ENCODE results near the gene ZNF804B.
A peak's percentile ranks its signal among the peaks of the same experiment; 100 is the strongest.

The ZNF804B gene

GRCh38 chr7:89238156-89238555 is 478.7 kb downstream of the ZNF804B start:
- no peak for TF ChIP-seq CTCF (IDR thresholded peaks at IDR 0.05; ENCODE audit: low read depth, low read length)
- peak in 1 of 2 donors; percentile 0 for DNase-seq (ENCODE audit: low read depth in 2 of 2)
- no peak overlapping the region for H3K4me3 ChIP-seq (replicated peaks in 1 of 2; ENCODE audit: low read depth in 2 of 2, low read length in 2 of 2)

- no peak overlapping the region for H3K4me3 ChIP-seq (replicated peaks in 1 of 2; ENCODE audit: low read depth in 2 of 2, low read length in 2 of 2)
- TF ChIP-seq CTCF (IDR thresholded peaks at IDR 0.05; ENCODE audit: low read depth, low read length) = no peak
- no peak for DNase-seq (ENCODE audit: low read depth in 2 of 2)
Observed at GRCh38 chr7:89246196-89246595, 486.7 kb downstream of the ZNF804B start.

DNA sequence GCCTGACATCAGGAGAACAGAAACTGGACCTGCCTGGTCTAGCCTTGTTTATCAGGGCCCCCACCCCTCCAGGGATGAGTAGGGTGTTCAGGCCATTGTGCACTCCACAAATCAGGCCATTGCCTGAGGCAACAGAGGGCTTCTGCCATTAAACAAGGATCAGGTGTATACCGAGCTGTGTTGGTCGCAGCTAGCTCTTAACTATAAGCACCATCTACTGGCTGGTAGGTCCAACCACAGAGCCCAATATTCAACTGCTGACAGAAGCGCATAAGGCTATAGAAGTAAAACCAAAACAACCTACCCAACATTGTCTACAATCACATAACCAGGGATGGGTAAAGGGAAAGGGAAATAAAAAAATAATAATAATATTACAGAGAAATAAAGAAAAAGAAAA is 487.7 kb downstream of the ZNF804B start:
- no peak overlapping the region for H3K4me3 ChIP-seq (replicated peaks in 1 of 2; ENCODE audit: low read depth in 2 of 2, low read length in 2 of 2)
- DNase-seq (ENCODE audit: low read depth in 2 of 2) = no peak
- TF ChIP-seq CTCF (IDR thresholded peaks at IDR 0.05; ENCODE audit: low read depth, low read length) = no peak

GRCh38 chr7:89259085-89259484 is 499.6 kb downstream of the ZNF804B start:
- DNase-seq (ENCODE audit: low read depth in 2 of 2) = no peak
- no peak for TF ChIP-seq CTCF (IDR thresholded peaks at IDR 0.05; ENCODE audit: low read depth, low read length)
- no peak overlapping the region for H3K4me3 ChIP-seq (replicated peaks in 1 of 2; ENCODE audit: low read depth in 2 of 2, low read length in 2 of 2)

- DNase-seq (ENCODE audit: low read depth in 2 of 2) = no peak
- TF ChIP-seq CTCF (IDR thresholded peaks at IDR 0.05; ENCODE audit: low read depth, low read length) = no peak
- H3K4me3 ChIP-seq (replicated peaks in 1 of 2; ENCODE audit: low read depth in 2 of 2, low read length in 2 of 2) = no peak overlapping the region
Observed at GRCh38 chr7:89264126-89264525, 504.6 kb downstream of the ZNF804B start.

- TF ChIP-seq CTCF (IDR thresholded peaks at IDR 0.05; ENCODE audit: low read depth, low read length) = no peak
- DNase-seq (ENCODE audit: low read depth in 2 of 2) = no peak
- H3K4me3 ChIP-seq (replicated peaks in 1 of 2; ENCODE audit: low read depth in 2 of 2, low read length in 2 of 2) = no peak overlapping the region
Observed at GRCh38 chr7:89265631-89266030, 506.1 kb downstream of the ZNF804B start.

DNA sequence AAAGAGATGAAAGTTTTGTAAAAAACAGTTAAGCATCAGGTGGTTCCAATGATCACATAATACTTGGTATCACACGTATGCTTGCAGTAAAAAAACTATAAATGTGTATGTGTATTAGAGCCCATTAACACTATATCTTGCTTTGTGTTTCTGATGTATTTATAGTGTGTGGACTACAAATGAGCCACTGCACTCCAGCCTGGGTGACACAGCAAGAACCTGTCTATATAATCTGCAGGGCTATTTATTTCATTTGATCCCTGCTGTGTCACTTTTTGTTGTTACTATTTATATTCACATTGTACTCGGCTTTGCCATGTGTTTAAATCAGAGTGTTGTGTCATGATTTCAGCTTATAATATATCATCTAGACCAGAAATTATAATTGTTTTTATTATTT is 523.8 kb downstream of the ZNF804B start:
- no peak for DNase-seq (ENCODE audit: low read depth in 2 of 2)
- TF ChIP-seq CTCF (IDR thresholded peaks at IDR 0.05; ENCODE audit: low read depth, low read length) = no peak
- H3K4me3 ChIP-seq (replicated peaks in 1 of 2; ENCODE audit: low read depth in 2 of 2, low read length in 2 of 2) = no peak overlapping the region
